Measurements from ENCODE around the gene ITGA8.

ITGA8 gene

DNA sequence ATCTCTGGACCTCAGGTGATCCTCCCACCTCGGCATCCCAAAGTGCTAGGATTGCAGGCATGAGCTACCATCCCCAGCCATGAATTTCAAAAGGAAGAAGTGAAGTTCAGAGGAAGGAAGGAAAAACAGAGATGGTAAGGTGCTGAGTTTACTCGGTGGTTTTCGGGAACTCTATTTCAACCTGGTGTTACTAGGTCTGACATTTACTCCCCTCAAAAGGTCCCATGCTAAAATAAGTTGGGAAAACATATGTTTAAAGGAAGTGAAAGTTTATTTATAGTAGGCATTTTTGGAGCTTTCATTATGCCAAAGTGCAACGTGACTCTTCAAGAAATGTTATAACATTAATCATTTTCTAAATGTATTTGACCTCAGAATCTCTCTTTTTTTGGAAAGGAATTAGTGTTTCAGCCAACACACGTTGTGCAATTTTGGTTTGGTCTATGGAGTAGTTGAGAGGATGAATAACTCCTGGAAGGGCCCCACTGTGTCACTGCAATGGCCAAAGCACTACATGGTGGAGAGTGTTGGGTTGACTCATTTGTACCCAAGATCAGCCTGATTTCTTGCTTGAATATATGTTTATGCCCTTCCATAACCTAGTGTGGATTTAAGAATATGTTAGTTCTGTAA lies 233.9 kb downstream of the ITGA8 start:
- no peak for TF ChIP-seq ZNF274 (IDR thresholded peaks at IDR 0.05; ENCODE audit: low read depth, low read length)
- TF ChIP-seq SUZ12 (IDR thresholded peaks at IDR 0.05; ENCODE audit: extremely low read depth, insufficient read depth, insufficient read length): no peak
- TF ChIP-seq YY1 (IDR thresholded peaks at IDR 0.05; ENCODE audit: insufficient read depth, insufficient read length): no peak
- Histone ChIP-seq H3K4me1 (ENCODE audit: insufficient read depth, insufficient read length) (no peaks in the 10 kb centered on the region), H3K36me3 (ENCODE audit: insufficient read depth, insufficient read length, low read length) (no peaks in the 10 kb centered on the region), H3K4me3 (ENCODE audit: insufficient read length, low read depth) (no peak overlapping the region), H3K9me3 (ENCODE audit: insufficient read depth, low read length) (no peaks in the 10 kb centered on the region), H3K27me3 (ENCODE audit: insufficient read depth, insufficient read length) (no peaks in the 10 kb centered on the region), H3K9ac (ENCODE audit: insufficient read length, low read depth) (no peak overlapping the region)
- no peak for DNase-seq (ENCODE audit: low read depth, low spot score)

DNA sequence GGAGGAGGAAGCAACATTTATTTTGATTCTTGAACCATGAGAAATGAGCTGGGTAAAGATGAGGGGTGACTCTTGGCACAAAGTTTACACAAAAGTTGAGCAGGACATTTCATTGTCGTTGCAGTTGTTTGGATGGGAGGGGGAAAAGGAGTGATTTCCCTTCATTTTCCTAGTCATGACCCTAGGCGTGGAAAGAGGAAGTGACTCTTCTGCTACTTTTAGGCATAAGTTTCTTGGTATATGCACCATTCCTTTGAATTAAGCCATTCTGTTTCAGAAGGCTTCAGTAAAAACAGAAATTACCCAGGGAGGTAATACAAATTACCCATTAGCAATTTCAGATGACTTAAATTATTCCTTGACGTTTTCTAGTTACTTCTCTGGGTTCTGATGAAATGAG lies 234.7 kb downstream of the ITGA8 start:
- Histone ChIP-seq H3K9me3 (ENCODE audit: insufficient read depth, low read length) (no peaks in the 10 kb centered on the region), H3K9ac (ENCODE audit: insufficient read length, low read depth) (no peak overlapping the region), H3K27me3 (ENCODE audit: insufficient read depth, insufficient read length) (no peaks in the 10 kb centered on the region), H3K4me1 (ENCODE audit: insufficient read depth, insufficient read length) (no peaks in the 10 kb centered on the region), H3K36me3 (ENCODE audit: insufficient read depth, insufficient read length, low read length) (no peaks in the 10 kb centered on the region), H3K4me3 (ENCODE audit: insufficient read length, low read depth) (no peak overlapping the region)
- DNase-seq (ENCODE audit: low read depth, low spot score): no peak
- TF ChIP-seq ZNF274 (IDR thresholded peaks at IDR 0.05; ENCODE audit: low read depth, low read length) (no peak), SUZ12 (IDR thresholded peaks at IDR 0.05; ENCODE audit: extremely low read depth, insufficient read depth, insufficient read length) (no peak), YY1 (IDR thresholded peaks at IDR 0.05; ENCODE audit: insufficient read depth, insufficient read length) (no peak)

DNA sequence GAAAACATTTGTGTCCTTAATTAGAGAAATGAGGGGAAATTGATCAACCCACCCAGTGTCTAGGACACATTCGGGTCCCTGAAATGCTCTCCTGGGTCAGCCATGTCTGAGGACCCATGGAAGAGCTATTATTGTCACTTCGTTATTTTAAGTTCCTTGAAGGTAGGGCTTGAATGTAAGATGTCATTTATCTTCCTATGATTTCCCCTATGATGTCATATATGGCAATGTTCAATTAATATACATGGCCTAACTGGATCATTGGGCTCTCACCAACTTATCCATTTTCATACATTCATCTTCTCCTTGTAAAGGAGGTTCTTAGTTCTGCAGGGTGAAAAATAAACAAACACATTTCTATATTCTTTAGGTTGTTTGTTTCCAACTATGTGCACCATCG lies 235.6 kb downstream of the ITGA8 start:
- no peaks in the 10 kb centered on the region for H3K4me1 ChIP-seq (ENCODE audit: insufficient read depth, insufficient read length)
- no peaks in the 10 kb centered on the region for H3K9me3 ChIP-seq (ENCODE audit: insufficient read depth, low read length)
- no peaks in the 10 kb centered on the region for H3K36me3 ChIP-seq (ENCODE audit: insufficient read depth, insufficient read length, low read length)
- DNase-seq (ENCODE audit: low read depth, low spot score): no peak
- H3K27me3 ChIP-seq (ENCODE audit: insufficient read depth, insufficient read length): no peaks in the 10 kb centered on the region
- TF ChIP-seq ZNF274 (IDR thresholded peaks at IDR 0.05; ENCODE audit: low read depth, low read length): no peak
- no peak for TF ChIP-seq YY1 (IDR thresholded peaks at IDR 0.05; ENCODE audit: insufficient read depth, insufficient read length)
- no peak for TF ChIP-seq SUZ12 (IDR thresholded peaks at IDR 0.05; ENCODE audit: extremely low read depth, insufficient read depth, insufficient read length)
- H3K4me3 ChIP-seq (ENCODE audit: insufficient read length, low read depth): no peak overlapping the region
- H3K9ac ChIP-seq (ENCODE audit: insufficient read length, low read depth): no peak overlapping the region

DNA sequence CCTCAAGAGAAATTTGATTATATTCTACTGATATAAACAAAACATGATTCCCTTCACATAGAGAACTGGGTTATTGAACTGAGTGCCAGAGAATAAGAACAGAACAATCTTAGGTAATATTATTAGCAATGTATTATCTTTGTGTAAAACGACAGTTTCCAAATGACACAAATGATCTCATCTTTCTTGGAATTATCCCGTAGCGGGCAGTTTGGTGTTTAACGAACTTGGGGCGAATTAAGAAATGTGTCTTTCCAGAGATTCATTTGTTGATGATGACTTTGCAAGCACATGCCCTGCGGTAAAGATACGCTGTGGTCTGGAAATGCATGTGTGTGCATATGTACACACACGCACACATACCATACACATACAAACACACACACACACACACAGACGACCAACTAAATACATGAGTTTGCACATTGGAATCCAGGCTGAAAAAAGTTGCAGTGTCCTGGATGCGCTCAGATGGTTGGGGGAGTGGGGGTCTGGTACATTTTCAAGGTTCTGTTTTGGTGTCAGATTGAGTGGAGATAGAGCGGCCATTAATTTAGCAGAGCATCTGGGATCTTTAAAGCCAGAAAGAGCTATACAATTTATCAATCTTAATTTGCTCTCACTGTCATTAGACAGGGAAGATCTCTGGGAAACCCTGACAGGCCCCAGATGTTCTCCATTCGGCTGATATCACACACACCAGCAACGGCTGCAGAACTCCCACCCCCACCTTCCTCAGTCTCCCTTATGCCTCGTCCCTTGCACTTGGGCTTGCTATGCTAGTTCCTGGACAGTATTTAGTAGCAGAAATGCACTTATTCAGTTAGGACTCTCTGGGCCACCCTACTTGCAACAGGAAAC lies 236.3 kb downstream of the ITGA8 start:
- no peaks in the 10 kb centered on the region for H3K36me3 ChIP-seq (ENCODE audit: insufficient read depth, insufficient read length, low read length)
- H3K4me1 ChIP-seq (ENCODE audit: insufficient read depth, insufficient read length): no peaks in the 10 kb centered on the region
- H3K4me3 ChIP-seq (ENCODE audit: insufficient read length, low read depth): no peak overlapping the region
- no peak for DNase-seq (ENCODE audit: low read depth, low spot score)
- TF ChIP-seq ZNF274 (IDR thresholded peaks at IDR 0.05; ENCODE audit: low read depth, low read length) (no peak), SUZ12 (IDR thresholded peaks at IDR 0.05; ENCODE audit: extremely low read depth, insufficient read depth, insufficient read length) (no peak), YY1 (IDR thresholded peaks at IDR 0.05; ENCODE audit: insufficient read depth, insufficient read length) (no peak)
- H3K9ac ChIP-seq (ENCODE audit: insufficient read length, low read depth): no peak overlapping the region
- no peaks in the 10 kb centered on the region for H3K27me3 ChIP-seq (ENCODE audit: insufficient read depth, insufficient read length)
- H3K9me3 ChIP-seq (ENCODE audit: insufficient read depth, low read length): no peaks in the 10 kb centered on the region

DNA sequence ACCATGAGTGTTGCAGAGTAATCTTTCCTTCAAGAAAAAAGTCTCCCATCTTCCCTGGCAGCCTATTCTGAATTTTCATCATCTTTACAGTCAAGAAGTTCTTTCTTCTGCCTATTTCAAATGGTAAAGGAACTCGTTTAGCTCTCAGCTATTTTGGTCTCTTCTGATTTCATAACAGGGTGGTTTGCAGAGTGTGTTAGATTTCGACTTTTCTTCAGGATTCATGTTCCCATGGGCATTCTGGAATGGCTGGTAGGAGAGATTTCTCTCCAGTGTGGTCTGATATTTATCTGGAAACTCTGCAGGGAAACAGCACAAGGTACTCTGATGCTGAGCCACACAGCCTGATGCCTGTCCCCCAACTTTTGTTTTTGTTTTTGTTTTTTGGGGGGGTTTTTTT lies 237.6 kb downstream of the ITGA8 start:
- peaks cover 2% of the 10 kb centered on the region for H3K4me1 ChIP-seq (ENCODE audit: insufficient read depth, insufficient read length)
- H3K9ac ChIP-seq (ENCODE audit: insufficient read length, low read depth): no peak overlapping the region
- H3K4me3 ChIP-seq (ENCODE audit: insufficient read length, low read depth): no peak overlapping the region
- H3K36me3 ChIP-seq (ENCODE audit: insufficient read depth, insufficient read length, low read length): no peaks in the 10 kb centered on the region
- TF ChIP-seq SUZ12 (IDR thresholded peaks at IDR 0.05; ENCODE audit: extremely low read depth, insufficient read depth, insufficient read length) (no peak), ZNF274 (IDR thresholded peaks at IDR 0.05; ENCODE audit: low read depth, low read length) (no peak), YY1 (IDR thresholded peaks at IDR 0.05; ENCODE audit: insufficient read depth, insufficient read length) (no peak)
- no peaks in the 10 kb centered on the region for H3K9me3 ChIP-seq (ENCODE audit: insufficient read depth, low read length)
- H3K27me3 ChIP-seq (ENCODE audit: insufficient read depth, insufficient read length): no peaks in the 10 kb centered on the region
- DNase-seq (ENCODE audit: low read depth, low spot score): no peak

DNA sequence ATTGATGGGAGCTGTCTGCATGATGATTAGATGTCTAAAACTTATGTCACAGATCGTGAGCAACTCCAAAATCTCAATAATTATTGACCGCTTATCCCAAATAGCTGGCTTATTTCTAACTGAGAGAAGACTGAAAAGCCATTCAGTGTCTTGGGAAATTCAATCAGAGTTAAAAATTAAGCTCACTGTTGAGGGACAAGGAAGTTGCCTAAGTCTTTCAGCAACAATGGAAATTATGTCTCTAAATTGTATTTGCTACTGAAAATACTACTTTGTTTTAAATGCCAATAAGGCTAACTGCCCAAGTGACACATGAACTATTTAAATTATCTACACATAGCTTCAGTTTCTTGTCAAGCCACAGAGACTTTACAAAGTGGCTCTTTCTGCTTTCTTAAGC lies 240.8 kb downstream of the ITGA8 start:
- TF ChIP-seq YY1 (IDR thresholded peaks at IDR 0.05; ENCODE audit: insufficient read depth, insufficient read length): no peak
- no peak for TF ChIP-seq SUZ12 (IDR thresholded peaks at IDR 0.05; ENCODE audit: extremely low read depth, insufficient read depth, insufficient read length)
- no peak for TF ChIP-seq ZNF274 (IDR thresholded peaks at IDR 0.05; ENCODE audit: low read depth, low read length)
- Histone ChIP-seq H3K9ac (ENCODE audit: insufficient read length, low read depth) (no peak overlapping the region), H3K36me3 (ENCODE audit: insufficient read depth, insufficient read length, low read length) (no peaks in the 10 kb centered on the region), H3K27me3 (ENCODE audit: insufficient read depth, insufficient read length) (no peaks in the 10 kb centered on the region), H3K9me3 (ENCODE audit: insufficient read depth, low read length) (0 out of 2 replicates have a peak, but pooled peaks cover 4% of the 10 kb centered on the region), H3K4me1 (ENCODE audit: insufficient read depth, insufficient read length) (peaks cover 5% of the 10 kb centered on the region), H3K4me3 (ENCODE audit: insufficient read length, low read depth) (no peak overlapping the region)
- DNase-seq (ENCODE audit: low read depth, low spot score): no peak

DNA sequence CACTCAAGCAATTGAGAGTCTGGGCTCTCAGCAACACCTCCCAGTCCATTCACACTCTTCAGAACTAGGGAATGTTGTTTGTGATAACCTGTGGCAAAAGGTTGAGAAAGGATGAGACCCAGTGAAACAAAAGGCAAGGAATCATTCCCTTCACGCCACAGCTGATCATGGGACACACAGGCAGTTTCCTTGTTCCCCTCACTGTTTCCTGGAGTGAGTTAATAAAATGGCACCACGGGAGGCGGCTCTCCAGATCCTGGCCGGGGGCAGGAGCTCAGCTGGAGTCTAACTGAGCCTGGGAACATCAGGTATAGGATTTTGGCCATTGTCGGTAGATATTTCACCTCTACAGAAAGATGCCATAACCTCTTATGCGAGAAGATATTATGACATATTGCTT lies 241.3 kb downstream of the ITGA8 start:
- no peaks in the 10 kb centered on the region for H3K36me3 ChIP-seq (ENCODE audit: insufficient read depth, insufficient read length, low read length)
- no peak overlapping the region for H3K4me3 ChIP-seq (ENCODE audit: insufficient read length, low read depth)
- H3K4me1 ChIP-seq (ENCODE audit: insufficient read depth, insufficient read length): peaks cover 6% of the 10 kb centered on the region
- TF ChIP-seq ZNF274 (IDR thresholded peaks at IDR 0.05; ENCODE audit: low read depth, low read length) (no peak), YY1 (IDR thresholded peaks at IDR 0.05; ENCODE audit: insufficient read depth, insufficient read length) (no peak), SUZ12 (IDR thresholded peaks at IDR 0.05; ENCODE audit: extremely low read depth, insufficient read depth, insufficient read length) (no peak)
- H3K9me3 ChIP-seq (ENCODE audit: insufficient read depth, low read length): 0 out of 2 replicates have a peak, but pooled peaks cover 4% of the 10 kb centered on the region
- H3K27me3 ChIP-seq (ENCODE audit: insufficient read depth, insufficient read length): no peaks in the 10 kb centered on the region
- DNase-seq (ENCODE audit: low read depth, low spot score): no peak
- no peak overlapping the region for H3K9ac ChIP-seq (ENCODE audit: insufficient read length, low read depth)

Measured in NT2/D1 (cell line).